NCI-H446 treated with DMSO at 0.1 percent for 48 hours (cell line): ENCODE data around the gene EVC.

Source experiments
- DNase-seq: peaks from one replicate; lab custom pipeline; 2025; lab: John Stamatoyannopoulos, UW

Gene EVC

DNA sequence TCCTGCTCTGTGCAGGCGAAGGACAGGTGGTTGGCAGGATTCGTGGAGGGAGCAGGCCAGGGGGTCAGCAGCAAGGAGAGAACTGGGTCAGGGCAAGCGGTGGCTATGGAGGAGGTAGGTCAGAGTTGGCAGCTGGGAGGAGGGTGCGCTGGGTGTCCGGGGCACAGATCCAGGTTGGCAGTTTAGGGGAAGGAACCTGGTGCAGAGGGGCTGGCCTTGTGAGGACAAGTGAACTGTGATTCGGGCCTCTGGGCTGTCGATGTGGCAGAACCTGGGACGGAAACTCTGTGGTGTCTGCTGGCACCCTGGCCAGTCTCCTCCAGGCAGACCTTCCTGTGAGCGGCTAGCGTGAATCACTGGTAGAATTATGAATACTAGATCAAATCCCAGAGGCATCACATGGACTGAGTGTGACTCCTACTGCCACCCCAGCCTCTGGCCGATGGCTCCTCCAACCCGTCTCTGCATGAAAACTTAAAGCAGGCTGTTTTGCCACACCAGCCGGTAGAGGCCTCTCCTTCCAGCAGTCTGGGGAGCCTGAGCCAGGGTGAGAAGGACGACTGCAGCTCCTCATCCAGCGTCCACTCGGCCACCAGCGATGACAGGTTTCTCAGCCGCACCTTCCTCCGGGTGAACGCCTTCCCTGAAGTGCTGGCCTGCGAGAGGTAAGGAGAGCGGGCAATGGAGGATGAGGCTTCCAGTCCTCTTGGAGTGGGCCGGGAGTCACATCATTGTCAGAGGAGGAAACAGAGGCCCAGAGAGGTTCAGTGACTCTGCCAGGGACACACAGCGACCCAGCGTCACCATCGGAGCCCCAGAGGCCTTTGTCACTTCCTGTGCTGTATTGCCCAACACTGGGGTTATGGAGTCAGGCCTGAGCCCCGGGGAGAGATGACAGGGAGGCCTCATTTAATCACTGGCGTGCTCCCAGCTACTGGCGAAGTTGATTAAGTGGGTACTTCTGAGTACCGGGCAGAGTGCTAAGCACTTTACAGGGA, 20.3 kb downstream of the EVC start:
- no peak for DNase-seq

DNA sequence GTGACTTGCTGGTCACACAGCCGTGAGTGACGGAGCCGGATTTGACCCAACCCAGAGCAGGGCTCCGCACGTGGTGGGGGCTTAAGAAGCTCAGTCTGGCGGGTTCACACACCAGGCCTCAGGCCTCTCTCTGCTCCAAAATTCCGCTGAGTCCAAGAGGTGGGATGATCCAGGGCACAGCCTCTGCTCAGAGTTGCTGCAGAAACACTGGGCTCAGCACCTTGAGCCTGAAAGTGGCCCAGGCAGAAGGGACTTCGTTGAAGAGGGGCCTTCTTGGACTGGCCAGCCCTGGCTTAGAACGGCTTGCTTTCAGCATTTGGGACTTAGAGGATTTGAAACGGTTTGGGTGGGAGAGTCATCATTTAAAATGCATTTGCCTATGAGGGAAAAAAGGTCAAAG, 21.2 kb downstream of the EVC start:
- DNase-seq, result no peak

- DNase-seq, result no peak
Observed at GRCh38 chr4:5734853-5735252, 23.9 kb downstream of the EVC start.

GRCh38 chr4:5735463-5735862, 24.5 kb downstream of the EVC start:
- no peak for DNase-seq

GRCh38 chr4:5738061-5738460, 27.1 kb downstream of the EVC start:
- DNase-seq, result no peak

GRCh38 chr4:5742388-5742787, 31.4 kb downstream of the EVC start:
- DNase-seq, result no peak

DNA sequence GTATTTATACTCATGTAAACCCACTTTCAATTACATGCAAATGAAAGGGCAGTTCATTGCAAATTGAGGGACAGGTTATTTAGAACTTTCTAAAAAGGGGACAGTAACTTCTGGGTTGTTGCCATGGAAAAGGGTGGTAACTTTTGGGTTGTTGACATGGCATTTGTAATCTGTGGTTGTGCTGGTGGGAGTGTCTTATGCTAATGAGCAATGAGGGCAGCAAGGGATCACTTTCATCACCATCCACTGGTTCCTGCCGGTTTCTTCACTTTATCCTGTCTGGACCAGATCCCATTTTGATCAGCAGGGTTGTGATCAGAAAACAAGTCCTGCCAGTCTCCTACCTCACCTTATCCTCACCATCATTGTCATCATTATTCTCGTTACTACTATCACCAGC, 32.0 kb downstream of the EVC start:
- no peak for DNase-seq

GRCh38 chr4:5746250-5746649, 35.2 kb downstream of the EVC start:
- no peak for DNase-seq

GRCh38 chr4:5746829-5747737, 36.1 kb downstream of the EVC start:
- no peak for DNase-seq

DNA sequence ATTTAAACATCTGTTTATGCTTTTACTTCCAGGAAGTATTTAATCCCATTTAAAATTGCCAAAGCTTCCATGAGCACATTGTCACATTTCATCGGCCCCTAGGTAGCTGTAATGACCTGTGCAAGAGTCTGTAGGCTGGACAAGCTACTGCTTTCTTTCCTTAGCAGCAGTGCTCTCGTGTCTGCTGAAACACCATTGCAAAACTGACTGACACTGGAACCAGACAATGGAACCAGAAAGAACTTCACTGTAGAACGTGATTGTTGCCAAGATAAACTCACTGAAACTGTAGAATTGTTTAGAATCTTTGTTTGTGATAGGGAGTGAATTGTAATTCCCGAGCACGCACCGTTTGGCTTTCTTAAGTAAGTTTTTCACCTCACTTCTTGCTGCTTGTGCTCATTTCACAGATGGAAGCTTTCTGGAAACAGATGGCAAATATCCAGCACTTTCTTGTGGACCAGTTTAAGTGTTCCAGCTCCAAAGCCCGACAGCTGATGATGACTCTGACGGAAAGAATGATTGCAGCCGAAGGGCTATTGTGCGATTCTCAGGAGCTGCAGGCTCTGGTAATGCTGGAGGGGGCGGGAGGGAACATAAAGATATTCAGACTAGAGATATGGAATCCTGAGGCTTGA, 36.9 kb downstream of the EVC start:
- DNase-seq, result no peak

DNA sequence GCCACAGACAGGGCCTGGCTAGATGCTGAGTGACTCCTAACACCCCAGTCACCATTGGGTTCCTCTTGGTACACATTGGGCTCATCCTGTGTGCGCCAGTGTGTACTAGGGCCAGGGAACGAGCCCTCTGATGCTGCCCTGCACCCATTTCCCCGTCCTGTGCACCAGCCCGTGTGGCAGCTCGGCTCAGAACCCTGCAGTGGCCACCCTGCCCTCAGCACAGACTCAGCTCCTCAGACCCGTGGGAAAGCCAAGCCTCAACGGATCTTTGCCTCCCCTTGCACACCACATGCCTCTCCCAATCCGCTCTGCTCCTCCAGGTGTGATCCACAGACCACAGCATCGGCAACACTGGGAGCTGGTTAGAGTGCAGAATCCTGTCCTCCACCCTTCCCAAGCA, 38.6 kb downstream of the EVC start:
- DNase-seq, result no peak

DNA sequence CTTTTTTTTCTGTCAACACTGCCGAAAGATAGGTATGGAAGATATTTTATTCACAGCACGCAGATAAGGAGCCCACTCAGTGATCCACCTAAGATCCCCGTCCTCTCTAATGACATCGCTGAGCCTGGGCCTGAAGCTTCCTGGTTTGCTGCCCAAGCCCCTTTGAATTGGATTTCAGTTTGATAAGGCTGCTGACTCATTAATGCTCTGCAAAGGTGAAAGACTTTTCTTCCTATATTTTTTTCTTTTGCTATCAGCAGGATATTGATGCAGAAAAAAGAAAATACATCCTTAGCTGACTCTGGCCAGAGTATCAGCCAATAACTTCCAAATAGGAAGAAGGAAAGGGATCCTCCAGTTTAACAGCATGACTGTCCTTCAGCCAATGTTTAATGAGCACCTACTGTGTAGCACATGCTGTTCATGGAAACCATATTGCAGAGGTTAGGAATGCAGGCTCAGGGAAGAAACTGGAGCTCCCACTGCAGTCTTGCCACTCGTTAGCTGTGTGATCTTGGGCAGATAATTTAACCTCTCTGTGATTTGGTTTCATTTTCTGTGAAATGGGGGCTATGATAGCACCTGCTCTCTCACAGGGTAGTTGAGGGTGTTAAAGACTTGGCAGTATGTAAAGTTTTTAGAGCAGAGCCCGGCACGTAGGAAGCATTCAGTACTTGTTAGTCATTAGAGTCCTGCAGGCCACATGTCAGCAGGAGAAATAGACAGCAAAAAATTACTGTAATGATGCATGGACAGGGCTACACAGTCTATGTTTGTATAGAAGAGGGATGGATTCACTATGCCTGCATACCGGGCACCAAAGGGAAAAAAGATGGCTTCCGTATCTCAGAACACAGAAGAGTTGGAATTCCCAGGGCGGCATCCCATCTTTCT, 39.3 kb downstream of the EVC start:
- DNase-seq, result no peak

DNA sequence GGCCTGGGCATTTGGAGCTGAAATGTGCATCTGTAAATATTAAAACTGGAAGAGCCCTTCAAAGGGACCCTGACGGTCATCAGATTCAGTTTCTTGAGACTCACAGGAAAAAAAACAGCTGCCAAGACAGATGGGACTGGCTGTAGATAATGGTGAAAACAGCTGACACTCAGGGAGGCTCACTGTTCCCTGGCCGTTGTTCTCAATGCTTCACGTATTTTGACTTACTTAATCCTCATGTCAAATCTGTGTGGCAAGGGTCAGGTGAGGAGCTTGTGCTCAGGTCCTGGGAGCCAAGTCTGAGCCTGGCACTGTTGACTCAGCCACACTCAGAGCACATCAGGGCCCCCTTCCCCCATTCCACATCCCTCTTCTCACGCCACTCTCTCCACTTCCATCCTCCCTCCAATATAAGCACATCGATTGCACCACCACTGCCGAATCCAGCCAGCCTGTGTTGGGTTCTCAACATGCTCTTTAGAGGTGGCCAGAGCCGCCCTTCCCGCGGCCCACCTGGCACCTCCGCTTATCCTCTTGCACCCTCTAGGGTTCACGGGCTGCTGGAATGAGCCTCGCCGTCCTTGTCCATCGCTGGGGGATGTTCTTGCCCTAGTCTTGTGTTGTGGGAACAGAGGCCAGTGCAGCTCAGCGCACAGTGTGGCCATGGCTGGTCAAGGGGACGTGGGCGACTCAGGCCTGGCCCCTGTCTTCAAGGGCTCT, 40.1 kb downstream of the EVC start:
- DNase-seq, result no peak

DNA sequence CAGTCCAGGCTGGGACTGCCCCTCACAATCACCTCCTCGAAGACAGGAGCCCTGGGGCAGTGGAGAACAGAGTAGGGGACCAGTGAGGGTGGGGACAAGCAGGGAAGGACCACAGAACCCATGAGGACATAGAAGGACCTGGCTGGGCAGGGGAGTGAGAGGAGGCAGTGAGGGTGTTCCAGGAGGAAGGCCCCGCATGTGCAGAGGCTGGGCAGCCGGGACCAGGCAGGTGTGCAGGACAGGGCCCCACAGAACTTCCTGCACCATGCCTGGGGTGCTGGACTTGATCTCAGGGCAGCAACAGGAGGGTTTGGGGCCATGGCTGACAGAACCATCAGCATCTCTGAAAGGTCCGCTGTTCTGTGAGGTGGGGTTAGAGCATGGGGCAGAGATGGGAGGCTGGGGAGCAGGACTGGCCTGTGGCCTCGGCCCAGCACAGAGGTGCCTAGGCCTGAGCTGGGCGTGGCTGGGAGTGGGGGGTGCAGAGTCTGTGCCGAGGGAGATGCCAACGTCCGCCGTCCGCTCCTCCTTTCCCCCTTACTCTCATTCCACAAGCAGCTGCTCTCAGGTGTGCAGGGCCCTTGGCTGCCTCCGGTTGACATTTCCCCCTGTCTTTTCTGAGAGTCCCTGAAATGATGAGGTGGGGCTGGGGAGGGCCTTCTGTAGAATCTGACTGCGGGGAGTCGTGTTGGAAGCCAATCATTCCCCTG, 40.8 kb downstream of the EVC start:
- DNase-seq, result no peak

DNA sequence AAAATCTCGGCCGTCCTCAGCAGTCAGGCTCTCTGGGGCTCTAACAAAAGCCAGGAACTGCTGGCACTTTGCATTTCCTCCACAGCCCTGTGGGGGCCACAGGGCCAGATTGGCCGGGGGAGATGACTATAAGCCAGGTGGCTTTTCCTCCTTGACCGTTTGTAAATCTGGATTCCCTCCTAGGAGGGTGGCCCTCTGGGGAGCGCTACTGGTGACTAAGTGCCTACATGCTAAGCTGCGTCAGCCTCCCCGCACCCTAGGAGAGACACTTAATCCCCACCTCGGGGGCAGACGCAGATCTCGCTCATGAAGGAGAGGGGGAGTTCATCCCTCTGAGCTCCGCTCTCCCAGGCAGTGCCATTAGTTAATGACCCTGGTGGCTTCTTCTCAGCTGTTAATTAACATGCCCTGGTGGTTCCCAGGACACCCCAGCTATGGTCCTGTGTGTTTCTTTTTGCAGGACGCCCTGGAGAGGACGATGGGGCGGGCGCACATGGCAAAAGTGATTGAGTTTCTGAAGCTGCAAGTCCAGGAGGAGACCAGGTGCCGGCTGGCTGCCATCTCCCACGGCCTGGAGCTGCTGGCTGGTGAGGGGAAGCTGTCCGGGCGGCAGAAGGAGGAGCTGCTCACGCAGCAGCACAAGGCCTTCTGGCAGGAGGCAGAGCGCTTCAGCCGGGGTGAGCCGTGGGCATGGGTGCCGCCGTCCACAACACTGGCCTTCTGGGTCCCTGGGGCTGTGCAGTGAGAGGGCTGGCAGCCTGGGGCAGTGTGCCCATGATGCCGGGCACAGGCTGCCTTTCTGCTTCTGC, 41.6 kb downstream of the EVC start:
- no peak for DNase-seq

DNA sequence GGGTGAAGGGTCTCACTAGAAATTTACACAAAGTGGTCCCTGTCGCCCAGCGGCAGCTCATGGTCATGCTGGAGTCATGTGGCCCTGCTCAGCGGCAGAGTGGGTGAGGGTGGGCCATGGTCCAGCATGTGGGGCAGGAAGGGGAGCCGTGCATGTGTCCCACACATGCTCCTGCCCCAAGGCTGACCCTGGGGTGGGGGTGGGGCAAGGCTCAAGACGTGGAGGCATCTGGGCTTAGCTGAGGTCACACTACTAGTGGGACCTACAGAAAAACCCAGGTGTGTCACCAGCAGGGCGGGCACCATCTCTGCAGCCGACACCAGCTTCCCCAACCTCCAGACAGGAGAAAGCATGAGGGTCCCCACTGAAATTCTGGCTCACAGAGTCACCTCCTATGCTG, 42.4 kb downstream of the EVC start:
- no peak for DNase-seq

GRCh38 chr4:5753766-5754528, 42.9 kb downstream of the EVC start:
- DNase-seq, result no peak

DNA sequence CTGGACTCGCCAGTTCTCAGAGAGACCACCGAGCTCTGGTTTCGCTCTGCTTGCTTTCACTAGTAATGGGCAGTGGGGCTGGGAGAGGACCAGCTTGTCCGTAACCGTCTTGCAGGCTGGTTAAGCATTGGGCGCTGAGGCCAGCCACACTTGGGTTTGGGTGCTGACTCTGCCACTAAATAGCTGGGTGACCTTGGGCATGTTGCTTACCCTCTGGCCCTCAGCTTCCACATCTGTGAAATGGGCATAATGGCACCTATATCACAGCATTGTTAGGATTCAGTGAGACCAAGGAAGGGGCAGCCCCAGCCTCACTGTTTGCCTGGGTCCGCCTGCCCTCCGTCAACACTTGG, 43.5 kb downstream of the EVC start:
- no peak for DNase-seq

DNA sequence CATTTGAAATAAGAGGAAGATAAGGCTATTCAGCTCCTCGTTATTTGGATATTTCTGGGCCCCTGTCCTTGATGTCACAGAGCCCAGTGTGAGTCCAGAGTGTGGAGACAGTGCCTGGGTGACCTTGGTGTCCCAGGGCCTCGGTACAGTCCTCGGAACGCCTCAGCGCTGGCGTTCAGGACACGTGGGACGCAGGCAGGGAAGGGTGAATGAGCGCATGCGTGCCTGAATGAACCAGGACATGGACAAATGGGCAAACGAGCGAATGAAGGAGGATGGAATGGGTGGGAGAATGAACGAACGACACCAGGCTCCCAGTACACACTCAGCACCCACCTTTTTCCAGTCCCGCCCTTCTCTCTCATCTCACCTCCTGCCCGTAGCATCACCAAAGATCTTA, 44.2 kb downstream of the EVC start:
- DNase-seq, result no peak
